Liver (tissue), 9 donors: ENCODE results near the gene PRM2. TPM values are rescaled to one million over a fixed set of nuclear protein-coding genes. Genes with fewer than 3 reads are reported as not detected.

ENCODE experiments used
- DNase-seq: peaks from one replicate; pipeline ENCODE4 v3.0.0-alpha.2; 2017; ENCODE audit warnings: low spot score
- H3K27ac ChIP-seq, 2 donors: one replicate each; pipeline ENCODE4 v1.7.0; 2013; ENCODE audit warnings: inconsistent platforms in 2 of 2, low read length in 2 of 2, control low read depth in 1 of 2, low read depth in 1 of 2, mild to moderate bottlenecking in 1 of 2
- H3K27me3 ChIP-seq, 4 donors: one replicate each; pipeline versions ENCODE4 v1.6.1 to v1.7.0; 2013; ENCODE audit warnings: low read length in 3 of 4, inconsistent platforms in 1 of 4, mild to moderate bottlenecking in 1 of 4, moderate library complexity in 1 of 4; ENCODE audit not compliant: control insufficient read depth in 4 of 4, insufficient read depth in 4 of 4
- H3K36me3 ChIP-seq, 4 donors: one replicate each; pipeline versions ENCODE4 v1.6.1 to v1.7.0; 2013; ENCODE audit warnings: low read length in 3 of 4, mild to moderate bottlenecking in 3 of 4, low read depth in 1 of 4, moderate library complexity in 1 of 4; ENCODE audit not compliant: control insufficient read depth in 4 of 4, insufficient read depth in 3 of 4
- H3K4me1 ChIP-seq, 4 donors: one replicate each; pipeline versions ENCODE4 v1.6.1 to v1.7.0; 2013; ENCODE audit warnings: low read length in 3 of 4, mild to moderate bottlenecking in 3 of 4, moderate library complexity in 1 of 4; ENCODE audit not compliant: control insufficient read depth in 4 of 4, insufficient read depth in 4 of 4
- H3K4me3 ChIP-seq, 3 donors: one replicate each; pipeline versions ENCODE4 v1.6.1 to v1.7.0; 2013; ENCODE audit warnings: low read length in 3 of 3, control low read depth in 1 of 3, low read depth in 1 of 3, mild to moderate bottlenecking in 1 of 3
- H3K9ac ChIP-seq, 2 donors: one replicate each; pipeline ENCODE4 v1.7.0; 2013; ENCODE audit warnings: low read length in 2 of 2, mild to moderate bottlenecking in 2 of 2, moderate library complexity in 2 of 2, control low read depth in 1 of 2, low read depth in 1 of 2
- H3K9me3 ChIP-seq, 4 donors: one replicate each; pipeline versions ENCODE4 v1.6.1 to v1.7.0; 2013; ENCODE audit warnings: low read length in 3 of 4; ENCODE audit not compliant: control insufficient read depth in 4 of 4
- ATF3 ChIP-seq: IDR thresholded peaks from 2 replicates; pipeline ENCODE4 v1.6.1; 2016; ENCODE audit warnings: antibody characterized with exemption
- CTCF ChIP-seq: fragments of 150-350 bp; IDR thresholded peaks from 2 replicates; pipeline ENCODE4 v1.5.1; 2017; ENCODE audit warnings: improper control_type of control experiment, low read depth, low read length; ENCODE audit not compliant: missing input control
- EGR1 ChIP-seq, 2 donors: IDR thresholded peaks; 2 replicates each; pipeline ENCODE4 v1.6.1; 2016 to 2018; ENCODE audit warnings: antibody characterized with exemption in 2 of 2, low read depth in 2 of 2
- FOXA1 ChIP-seq: IDR thresholded peaks from 2 replicates; pipeline ENCODE4 v1.6.1; 2016; ENCODE audit warnings: antibody characterized with exemption
- FOXA2 ChIP-seq: IDR thresholded peaks from 2 replicates; pipeline ENCODE4 v1.6.1; 2016; ENCODE audit warnings: antibody characterized with exemption
- GABPA ChIP-seq, 2 donors: IDR thresholded peaks in 1 of 2; conservative IDR thresholded peaks in 1 of 2; 2 replicates each; pipeline ENCODE4 v1.6.1; 2016; ENCODE audit warnings: antibody characterized with exemption in 2 of 2, mild to moderate bottlenecking in 1 of 2, moderate library complexity in 1 of 2
- HNF4A ChIP-seq, 2 donors: conservative IDR thresholded peaks; 2 replicates each; pipeline ENCODE4 v1.6.1; 2016; ENCODE audit warnings: antibody characterized with exemption in 2 of 2, mild to moderate bottlenecking in 2 of 2
- HNF4G ChIP-seq: IDR thresholded peaks from 2 replicates; pipeline ENCODE4 v1.6.1; 2016; ENCODE audit warnings: antibody characterized with exemption
- JUND ChIP-seq, 2 donors: IDR thresholded peaks; 2 replicates each; pipeline ENCODE4 v1.6.1; 2016; ENCODE audit warnings: antibody characterized with exemption in 2 of 2
- RAD21 ChIP-seq, 2 donors: IDR thresholded peaks; 2 replicates each; pipeline ENCODE4 v1.6.1; 2016; ENCODE audit warnings: antibody characterized with exemption in 2 of 2, mild to moderate bottlenecking in 2 of 2
- REST ChIP-seq: IDR thresholded peaks from 2 replicates; pipeline ENCODE4 v1.6.1; 2016; ENCODE audit warnings: antibody characterized with exemption, mild to moderate bottlenecking
- RXRA ChIP-seq, 2 donors: IDR thresholded peaks; 2 replicates each; pipeline ENCODE4 v1.6.1; 2017 to 2018; ENCODE audit warnings: antibody characterized with exemption in 2 of 2, mild to moderate bottlenecking in 1 of 2
- SP1 ChIP-seq: IDR thresholded peaks from 2 replicates; pipeline ENCODE4 v1.6.1; 2018; ENCODE audit warnings: antibody characterized with exemption, mild to moderate bottlenecking
- TAF1 ChIP-seq: conservative IDR thresholded peaks from 2 replicates; pipeline ENCODE4 v1.6.1; 2016; ENCODE audit warnings: antibody characterized with exemption, mild to moderate bottlenecking
- YY1 ChIP-seq: IDR thresholded peaks from 2 replicates; pipeline ENCODE4 v1.6.1; 2016; ENCODE audit warnings: antibody characterized with exemption, mild to moderate bottlenecking
- ZBTB33 ChIP-seq: IDR thresholded peaks from 2 replicates; pipeline ENCODE4 v1.6.1; 2016; ENCODE audit warnings: antibody characterized with exemption
- WGBS: extraction: QIAGEN DNeasy Blood & Tissue Kit; methylation state at CpG from one replicate; pipeline ENCODE4 v1.1.7; 2013; 5-methylcytosine and 5-hydroxymethylcytosine counted together
- polyA plus RNA-seq, 2 donors: library from polyadenylated mRNA; stranded (reverse) in 1 of 2; unstranded in 1 of 2; fragments of 200-250 nt in 1 of 2; fragments of >200 nt in 1 of 2; fragmentation: Nextera tagmentation in 1 of 2; extraction: Ambion mirVana in 1 of 2; gene quantifications; one replicate each; pipeline versions ENCODE4 v1.2.1 to v1.2.3, GENCODE V29; 2013 to 2015
- total RNA-seq, 2 donors: library from RNA; depleted of rRNA; stranded (reverse); fragments of >200 nt; gene quantifications; one replicate each; pipeline ENCODE4 v1.2.3, GENCODE V29; 2014
- donor health status: healthy.
- donor health status: healthy.
- donor health status: healthy.
- donor health status: healthy.
- donor health status: healthy.

The PRM2 gene
- total and polyA plus RNA-seq, 4 donors, result not detected

- DNase-seq, result no peak
- no peak overlapping the region for H3K9ac ChIP-seq
- no peaks in the 10 kb centered on the region for H3K9me3 ChIP-seq
- H3K27ac ChIP-seq, result no peak overlapping the region
- TF ChIP-seq GABPA (IDR thresholded peaks at IDR 0.05 in 1 of 2, conservative IDR thresholded peaks at IDR 0.05 in 1 of 2), result no peak
- TF ChIP-seq ATF3, result no peak
- no peak for TF ChIP-seq HNF4G
- no peak for TF ChIP-seq TAF1
- H3K4me3 ChIP-seq, result no peak overlapping the region
- WGBS, result 95% methylated on average over 8 of the region's 8 CpGs
- H3K36me3 ChIP-seq, result no peaks in the 10 kb centered on the region
- H3K27me3 ChIP-seq, result no peaks in the 10 kb centered on the region
- no peaks in the 10 kb centered on the region for H3K4me1 ChIP-seq
These were observed 42.5 kb upstream of the PRM2 start for GRCh38 chr16:11318817-11319216.

GRCh38 chr16:11316331-11317015 is 40.2 kb upstream of the PRM2 start:
- no peak overlapping the region for H3K9ac ChIP-seq
- H3K27me3 ChIP-seq, result no peaks in the 10 kb centered on the region
- 90% methylated on average over 23 of the region's 23 CpGs for WGBS
- H3K27ac ChIP-seq, result no peak overlapping the region
- H3K9me3 ChIP-seq, result no peaks in the 10 kb centered on the region
- TF ChIP-seq REST (no peak), FOXA2 (no peak)
- no peaks in the 10 kb centered on the region for H3K36me3 ChIP-seq
- DNase-seq, result no peak
- H3K4me3 ChIP-seq, result no peak overlapping the region
- no peaks in the 10 kb centered on the region for H3K4me1 ChIP-seq

GRCh38 chr16:11315510-11315909 is 39.2 kb upstream of the PRM2 start:
- no peak for DNase-seq
- TF ChIP-seq ZBTB33 (no peak), EGR1 (IDR thresholded peaks at IDR 0.05; ENCODE audit: low read depth in 2 of 2) (no peak), REST (no peak), YY1 (no peak), RAD21 (IDR thresholded peaks at IDR 0.05) (no peak), CTCF (no peak), FOXA2 (no peak), JUND (IDR thresholded peaks at IDR 0.05) (no peak), ATF3 (no peak), SP1 (no peak), FOXA1 (no peak), HNF4G (no peak), TAF1 (no peak), HNF4A (conservative IDR thresholded peaks at IDR 0.05) (no peak), RXRA (IDR thresholded peaks at IDR 0.05) (no peak)

More at GRCh38 chr16:11315510-11315909, 39.2 kb upstream of the PRM2 start:
- Histone ChIP-seq H3K27me3 (no peaks in the 10 kb centered on the region), H3K9ac (no peak overlapping the region), H3K27ac (no peak overlapping the region), H3K4me1 (no peaks in the 10 kb centered on the region), H3K36me3 (no peaks in the 10 kb centered on the region), H3K4me3 (no peak overlapping the region), H3K9me3 (no peaks in the 10 kb centered on the region)
- WGBS, result 82% methylated on average over 13 of the region's 13 CpGs
